PC-3 (cell line): ENCODE results near the gene GADD45B. TPM values are rescaled to one million over a fixed set of nuclear protein-coding genes. Genes with fewer than 3 reads are reported as not detected.

Experiments used
- ATAC-seq: fragments of 200-7000 bp; cut with Tn5 transposase; 2 replicates; pipeline ENCODE4 v1.9.1; 2020; ENCODE audit warnings: mild to moderate bottlenecking, moderate library complexity
- BruUV-seq: library from RNA; stranded (reverse); fragments of 400-500 nt; replicated peaks from 2 replicates; lab custom pipeline; 2021; lab: Mats Ljungman, UMichigan
- CTCF ChIA-PET: fragments of 300-600 bp; sonication (Branson Sonifier 250); formaldehyde crosslinking; loops from one replicate; lab custom pipeline; 2022; ENCODE audit warnings: antibody characterized with exemption; lab: Charles Lee
- POLR2A ChIA-PET: fragments of 300-600 bp; sonication (Branson Sonifier 250); formaldehyde crosslinking; loops from one replicate; lab custom pipeline; 2022; ENCODE audit warnings: antibody characterized with exemption; ENCODE audit not compliant: unreplicated experiment; lab: Charles Lee
- DNase-seq: peaks from one replicate; pipeline ENCODE4 v3.0.0-alpha.2; 2015
- H2AFZ ChIP-seq: fragments of 300-600 bp; sonication (generic); 2 replicates; pipeline ENCODE4 v1.6.0; 2016; ENCODE audit warnings: antibody characterized with exemption, low read length
- H3F3A ChIP-seq: fragments of 300-600 bp; sonication (generic); one replicate; pipeline ENCODE4 v1.6.0; 2017; ENCODE audit warnings: antibody characterized with exemption, low read length, control low read depth, mild to moderate bottlenecking; ENCODE audit not compliant: unreplicated experiment
- H3K27ac ChIP-seq: fragments of 300-600 bp; sonication (generic); 2 replicates; pipeline ENCODE4 v1.5.1; 2016; ENCODE audit warnings: mild to moderate bottlenecking, low read length
- H3K27me3 ChIP-seq: fragments of 300-600 bp; sonication (generic); 2 replicates; pipeline ENCODE4 v1.6.1; 2016; ENCODE audit warnings: low read length, mixed read lengths
- H3K36me3 ChIP-seq: fragments of 300-600 bp; sonication (generic); 2 replicates; pipeline ENCODE4 v1.6.1; 2016; ENCODE audit warnings: low read depth, mixed run types, low read length, mixed read lengths
- H3K4me1 ChIP-seq: fragments of 300-600 bp; sonication (generic); 2 replicates; pipeline ENCODE4 v1.5.1; 2016; ENCODE audit warnings: low read length; ENCODE audit not compliant: insufficient read depth
- H3K4me2 ChIP-seq: fragments of 300-600 bp; sonication (generic); 2 replicates; pipeline ENCODE4 v1.6.0; 2016; ENCODE audit warnings: low read length
- H3K4me3 ChIP-seq: fragments of 300-600 bp; sonication (generic); 2 replicates; pipeline ENCODE4 v1.5.1; 2016; ENCODE audit warnings: mild to moderate bottlenecking, low read length, mixed read lengths
- H3K79me2 ChIP-seq: fragments of 300-600 bp; sonication (generic); 2 replicates; pipeline ENCODE4 v1.6.1; 2017; ENCODE audit warnings: low read length, mixed read lengths
- H3K9ac ChIP-seq: fragments of 300-600 bp; sonication (generic); 2 replicates; pipeline ENCODE4 v1.6.0; 2016; ENCODE audit warnings: mild to moderate bottlenecking, low read length
- H3K9me2 ChIP-seq: fragments of 300-600 bp; sonication (generic); replicated peaks from 2 replicates; pipeline ENCODE4 v1.6.1; 2016; ENCODE audit warnings: mixed run types, low read length, mixed read lengths
- H3K9me3 ChIP-seq: fragments of 300-600 bp; sonication (generic); 2 replicates; pipeline ENCODE4 v1.6.1; 2016; ENCODE audit warnings: low read length, mixed read lengths
- H4K20me1 ChIP-seq: fragments of 300-600 bp; sonication (generic); 2 replicates; pipeline ENCODE4 v1.6.1; 2016; ENCODE audit warnings: low read length, mixed read lengths
- EZH2 ChIP-seq: fragments of 300-600 bp; sonication (generic); IDR thresholded peaks from one replicate; pipeline ENCODE4 v1.6.1; 2017; ENCODE audit warnings: antibody characterized with exemption, mild to moderate bottlenecking, low read length; ENCODE audit not compliant: unreplicated experiment
- EZH2phosphoT487 ChIP-seq: fragments of 300-600 bp; sonication (generic); IDR thresholded peaks from 2 replicates; pipeline ENCODE4 v1.6.1; 2018; ENCODE audit warnings: mild to moderate bottlenecking, antibody characterized with exemption, low read length, borderline replicate concordance
- intact Hi-C: fragments of 100-400 bp; cut with micrococcal nuclease; formaldehyde crosslinking; loops from 2 replicates; pipeline ENCODE4 v1.9.0; 2023
- total RNA-seq: library from RNA; depleted of rRNA; stranded (reverse); fragments of >200 nt; gene quantifications from 2 replicates; pipeline ENCODE4 v1.2.3, GENCODE V29; 2014
- TF ChIP-seq, protein P1 (sequence below): fragments of 300-600 bp; sonication (generic); conservative IDR thresholded peaks from 2 replicates; pipeline ENCODE4 v1.5.1; 2017; ENCODE audit warnings: antibody characterized with exemption, low read depth, mild to moderate bottlenecking, low read length

GADD45B gene
- total RNA-seq, 1 experiment from 2014 or later: 137 TPM

- Histone ChIP-seq H2AFZ (no peak overlapping the region), H3K79me2 (peaks cover 11% of the 10 kb centered on the region; the same call in 1 of the 2 replicates), H3K4me2 (no peak overlapping the region), H3K27me3 (no peaks in the 10 kb centered on the region), H3K4me1 (peaks cover 25% of the 10 kb centered on the region), H3K36me3 (no peaks in the 10 kb centered on the region), H3F3A (no peaks in the 10 kb centered on the region), H3K9me3 (no peaks in the 10 kb centered on the region), H3K4me3 (no peak overlapping the region), H3K9ac (no peak overlapping the region), H3K9me2 (no peaks in the 10 kb centered on the region), H4K20me1 (no peaks in the 10 kb centered on the region), H3K27ac (no peak overlapping the region)
- DNase-seq (no peak), ATAC-seq (no peak)
- no TSS peak for BruUV-seq
- POLR2A ChIA-PET: no interaction called here
- intact Hi-C loops: no loop called here
- TF ChIP-seq EZH2 (no peak), EZH2phosphoT487 (no peak)
- TF ChIP-seq, protein P1, sequence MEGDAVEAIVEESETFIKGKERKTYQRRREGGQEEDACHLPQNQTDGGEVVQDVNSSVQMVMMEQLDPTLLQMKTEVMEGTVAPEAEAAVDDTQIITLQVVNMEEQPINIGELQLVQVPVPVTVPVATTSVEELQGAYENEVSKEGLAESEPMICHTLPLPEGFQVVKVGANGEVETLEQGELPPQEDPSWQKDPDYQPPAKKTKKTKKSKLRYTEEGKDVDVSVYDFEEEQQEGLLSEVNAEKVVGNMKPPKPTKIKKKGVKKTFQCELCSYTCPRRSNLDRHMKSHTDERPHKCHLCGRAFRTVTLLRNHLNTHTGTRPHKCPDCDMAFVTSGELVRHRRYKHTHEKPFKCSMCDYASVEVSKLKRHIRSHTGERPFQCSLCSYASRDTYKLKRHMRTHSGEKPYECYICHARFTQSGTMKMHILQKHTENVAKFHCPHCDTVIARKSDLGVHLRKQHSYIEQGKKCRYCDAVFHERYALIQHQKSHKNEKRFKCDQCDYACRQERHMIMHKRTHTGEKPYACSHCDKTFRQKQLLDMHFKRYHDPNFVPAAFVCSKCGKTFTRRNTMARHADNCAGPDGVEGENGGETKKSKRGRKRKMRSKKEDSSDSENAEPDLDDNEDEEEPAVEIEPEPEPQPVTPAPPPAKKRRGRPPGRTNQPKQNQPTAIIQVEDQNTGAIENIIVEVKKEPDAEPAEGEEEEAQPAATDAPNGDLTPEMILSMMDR: no peak
- CTCF ChIA-PET: no interaction called here
Observed at GRCh38 chr19:2488405-2488941, 12.5 kb downstream of the GADD45B start.

GRCh38 chr19:2488942-2489731 is 13.2 kb downstream of the GADD45B start:
- CTCF ChIA-PET: no interaction called here
- Histone ChIP-seq H3K9me2 (no peaks in the 10 kb centered on the region), H3K9me3 (no peaks in the 10 kb centered on the region), H3K4me3 (no peak overlapping the region), H3K36me3 (no peaks in the 10 kb centered on the region), H3K27ac (no peak overlapping the region), H3K27me3 (no peaks in the 10 kb centered on the region), H3K4me2 (0 out of 2 replicates have a peak overlapping the region, but pooled peaks have one; percentile 26), H3K79me2 (peaks cover 17% of the 10 kb centered on the region), H2AFZ (no peak overlapping the region), H3F3A (no peaks in the 10 kb centered on the region), H4K20me1 (no peaks in the 10 kb centered on the region), H3K4me1 (peaks cover 30% of the 10 kb centered on the region), H3K9ac (no peak overlapping the region)
- TF ChIP-seq, protein P1: no peak
- no peak for TF ChIP-seq EZH2
- ATAC-seq: peak; percentile 13; the same call in 1 of the 2 replicates
- DNase-seq: peak; percentile 54
- BruUV-seq: no TSS peak
- POLR2A ChIA-PET: no interaction called here
- intact Hi-C loops: no loop called here

GRCh38 chr19:2490659-2491058 is 14.7 kb downstream of the GADD45B start:
- Histone ChIP-seq H3K36me3 (no peaks in the 10 kb centered on the region), H3K79me2 (peaks cover 22% of the 10 kb centered on the region), H4K20me1 (no peaks in the 10 kb centered on the region), H3K9me2 (no peaks in the 10 kb centered on the region), H2AFZ (no peak overlapping the region), H3K4me1 (peaks cover 31% of the 10 kb centered on the region), H3K27me3 (no peaks in the 10 kb centered on the region), H3K27ac (peak overlapping the region; percentile 89), H3K4me2 (peak overlapping the region; percentile 80), H3F3A (no peaks in the 10 kb centered on the region), H3K9ac (peak overlapping the region; percentile 51; the same call in 1 of the 2 replicates), H3K9me3 (no peaks in the 10 kb centered on the region), H3K4me3 (peak overlapping the region; percentile 48; the same call in 1 of the 2 replicates)
- intact Hi-C loops: loop anchor here (1.0 kb wide), 1 partner anchor 89 kb away; no protein-coding TSS in a partner anchor
- CTCF ChIA-PET: interaction anchor here (0.5 to 0.6 kb wide), 2 partner anchors 18 to 37 kb away, joined by 3 to 10 read pairs; no protein-coding TSS in a partner anchor
- TF ChIP-seq EZH2 (no peak), EZH2phosphoT487 (no peak)
- TF ChIP-seq, protein P1: no peak
- ATAC-seq: no peak
- DNase-seq: no peak
- POLR2A ChIA-PET: interaction anchor here (0.5 to 1.0 kb wide), 2 partner anchors 15 to 64 kb away, joined by 8 to 12 read pairs; partner anchors contain the start of gene GADD45B
- no TSS peak for BruUV-seq
